GM21825 (cell line): ENCODE data around the gene SPTLC2.
A peak's percentile ranks its signal among the peaks of the same experiment; 100 is the strongest.

Experiments
- ATAC-seq: cut with Tn5 transposase; IDR thresholded peaks from one replicate; pipeline ENCODE4 v1.9.1; 2021; ENCODE audit warnings: mild to moderate bottlenecking, moderate library complexity; ENCODE audit not compliant: unreplicated experiment

The SPTLC2 gene

GRCh38 chr14:77475432-77476115 is 140.9 kb downstream of the SPTLC2 start:
- ATAC-seq = no peak

GRCh38 chr14:77474479-77475177 is 141.8 kb downstream of the SPTLC2 start:
- no peak for ATAC-seq

DNA sequence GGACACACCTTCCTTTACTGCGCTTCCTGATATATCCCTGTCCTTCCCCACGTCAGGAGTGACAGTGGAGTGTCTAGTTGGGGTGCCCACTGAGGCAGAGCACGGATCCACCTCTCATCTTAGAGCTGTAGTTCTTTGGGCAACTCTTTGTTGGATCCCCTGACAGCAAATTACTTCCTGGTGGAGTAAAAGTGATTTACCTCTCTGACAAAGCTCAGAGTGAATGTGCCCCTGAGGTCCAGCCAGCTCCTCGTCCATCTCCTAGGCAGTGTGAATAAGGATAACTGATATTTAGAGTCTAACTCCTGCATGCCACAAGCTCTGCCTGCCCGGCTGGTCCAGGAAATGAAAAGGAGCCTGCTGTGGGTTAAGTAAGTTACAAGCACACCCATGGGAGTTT is 142.5 kb downstream of the SPTLC2 start:
- ATAC-seq = no peak

GRCh38 chr14:77470224-77470870 is 146.1 kb downstream of the SPTLC2 start:
- no peak for ATAC-seq

DNA sequence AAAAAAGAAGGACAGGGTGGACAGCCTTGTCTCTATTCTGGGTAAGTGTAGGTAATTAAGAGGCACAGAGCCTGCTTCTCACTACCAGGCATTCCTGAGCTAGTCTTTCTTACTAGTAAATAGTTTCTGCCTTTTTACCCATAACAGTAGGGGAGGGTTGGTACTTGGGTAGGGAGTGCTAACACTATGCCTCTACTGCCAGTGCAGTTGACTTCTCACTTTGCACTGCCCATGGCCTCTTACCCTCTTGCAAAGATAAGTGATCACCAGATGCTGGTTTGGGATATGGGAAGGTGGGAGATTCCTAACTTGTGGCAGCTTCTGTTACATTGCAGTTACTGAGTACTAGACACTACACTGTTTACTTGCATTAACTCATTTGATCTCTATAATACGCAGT is 146.9 kb downstream of the SPTLC2 start:
- ATAC-seq = no peak

GRCh38 chr14:77469067-77469505 is 147.4 kb downstream of the SPTLC2 start:
- ATAC-seq = no peak

DNA sequence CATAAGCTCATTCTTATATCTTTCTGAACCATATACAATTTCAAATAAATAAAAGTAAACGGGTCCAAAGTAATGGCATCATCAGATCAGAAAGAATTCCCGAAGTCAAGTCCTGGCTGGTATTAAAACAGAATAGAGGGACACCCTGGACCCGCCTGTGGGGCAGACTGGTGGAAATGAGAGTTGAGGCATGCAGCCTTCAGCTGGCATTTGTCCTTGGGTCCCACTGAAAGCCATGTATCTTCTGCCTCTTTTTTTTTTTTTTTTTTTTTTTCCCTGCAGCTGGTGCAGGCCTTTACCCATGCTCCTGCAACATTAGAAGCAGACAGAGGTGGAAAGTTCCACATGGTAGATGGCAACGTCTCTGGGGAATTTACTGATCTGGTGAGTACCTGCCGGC is 148.6 kb downstream of the SPTLC2 start:
- no peak for ATAC-seq

DNA sequence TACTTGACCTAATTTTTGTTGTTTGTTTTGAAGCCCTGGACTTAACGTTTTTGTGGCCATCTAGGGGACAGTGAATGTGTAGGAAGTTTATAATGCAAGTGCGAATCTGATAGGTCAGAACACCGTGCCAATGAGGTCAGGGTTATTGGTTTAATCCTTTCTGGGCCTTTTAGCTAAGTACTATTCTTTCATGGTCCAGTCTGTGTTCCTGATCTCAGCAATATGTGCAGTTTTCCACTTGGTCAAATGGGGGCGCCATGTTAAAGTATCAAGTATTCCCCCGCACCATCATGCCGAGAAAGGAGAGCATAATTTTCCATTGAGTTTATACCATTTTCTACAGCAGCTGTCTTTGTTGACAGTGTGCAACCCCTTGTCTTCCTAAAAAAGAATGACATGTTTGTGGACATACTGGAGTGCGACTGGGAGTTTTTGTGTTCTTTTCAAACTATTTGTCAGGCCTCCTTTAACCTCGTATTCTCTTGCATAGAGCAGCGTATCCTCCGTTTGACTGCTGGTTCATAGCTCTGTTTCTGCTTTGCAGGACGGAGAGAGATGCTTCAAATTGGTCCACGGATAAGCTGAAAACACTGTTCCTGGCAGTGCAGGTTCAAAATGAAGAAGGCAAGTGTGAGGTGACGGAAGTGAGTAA is 157.2 kb downstream of the SPTLC2 start:
- ATAC-seq = no peak

DNA sequence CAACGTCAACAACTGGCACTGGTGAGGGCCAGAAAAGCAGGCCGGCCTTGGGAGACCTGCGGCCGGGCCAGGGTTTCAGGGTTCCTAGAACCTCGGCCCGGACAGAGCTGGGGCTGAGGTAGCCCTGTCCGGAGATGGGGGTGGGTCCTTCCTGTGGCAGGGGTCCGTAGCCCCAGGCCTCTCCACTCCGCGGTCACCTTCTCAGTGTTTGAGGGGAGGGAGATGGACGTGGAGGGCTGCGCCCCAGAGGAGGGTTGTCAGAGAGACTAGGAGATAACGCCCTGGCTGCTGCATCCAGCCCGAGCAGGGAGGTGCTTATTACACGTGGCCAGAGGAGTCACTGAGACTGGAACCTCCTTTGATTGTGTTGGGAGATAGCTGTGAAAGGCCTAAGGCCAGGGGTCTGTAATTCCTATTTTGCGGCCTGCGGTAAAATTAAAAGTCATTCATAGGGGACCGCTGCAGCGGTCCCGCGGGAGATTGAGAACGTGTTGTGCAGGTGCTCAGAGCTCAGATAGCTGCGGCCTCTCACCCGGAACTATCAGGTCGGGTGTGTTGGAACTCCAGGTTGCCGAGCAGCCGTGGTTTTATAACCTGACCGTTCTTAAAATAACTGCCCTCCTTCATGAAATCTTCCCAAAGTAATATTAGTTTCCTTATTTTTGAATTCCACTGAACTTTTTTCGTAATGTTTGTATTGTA is 158.0 kb downstream of the SPTLC2 start:
- peak; percentile 9 for ATAC-seq

DNA sequence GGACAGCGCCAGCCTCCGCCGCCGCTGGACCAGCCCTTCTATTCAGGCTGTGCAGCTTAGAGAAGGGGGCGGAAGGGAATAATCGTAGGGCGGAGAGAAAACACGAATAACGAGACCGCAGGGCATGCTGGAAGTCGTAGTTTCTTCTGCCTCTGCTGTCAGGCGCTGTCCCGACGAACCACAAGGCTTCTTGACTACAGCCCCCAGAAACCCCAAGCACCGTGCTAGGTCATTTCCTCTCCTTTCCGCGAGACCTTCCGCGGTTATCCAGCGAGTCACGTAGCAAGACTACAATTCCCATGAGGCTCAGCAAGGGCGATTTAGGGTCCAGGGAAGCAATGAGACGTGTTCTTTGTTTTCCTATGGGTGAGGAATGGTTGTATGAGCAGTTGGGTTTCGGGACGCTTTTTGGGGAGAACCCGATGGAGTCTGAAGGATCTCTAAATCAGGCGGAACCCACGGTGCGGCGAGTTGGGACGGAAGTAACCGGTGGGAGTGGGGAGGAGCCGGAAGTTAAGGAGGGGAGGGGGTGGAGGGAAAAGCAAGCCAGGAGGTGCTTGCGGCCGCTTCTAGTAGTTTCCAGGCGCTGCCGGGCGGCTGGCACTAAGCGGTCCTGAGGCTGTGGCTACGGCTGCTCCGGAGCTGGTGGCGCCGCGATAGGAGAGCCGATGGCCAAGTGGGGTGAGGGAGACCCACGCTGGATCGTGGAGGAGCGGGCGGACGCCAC is 158.8 kb downstream of the SPTLC2 start, which contains the start of the genes AHSA1 and VIPAS39:
AHSA1 (plus strand) TSS at position 572 of the 727 bp plus-strand sequence; CDS start at position 669, 97 bp downstream.
VIPAS39 (minus strand) TSS at position 80 of the 727 bp plus-strand sequence. CDS start 3,499 bp downstream, outside the sequence.
- ATAC-seq = peak; percentile 90

- no peak for ATAC-seq
These were observed 159.3 kb downstream of the SPTLC2 start for GRCh38 chr14:77457115-77457521.
